Measurements from ENCODE around the gene TPGS1. TPM values are rescaled to one million over a fixed set of nuclear protein-coding genes. Genes with fewer than 3 reads are reported as not detected.

Gene TPGS1
- total and polyA plus RNA-seq, 2 donors (not counting 3 experiments of a cell fraction or from before 2014, with no cell fraction given): 20.9 to 24.7 TPM

DNA sequence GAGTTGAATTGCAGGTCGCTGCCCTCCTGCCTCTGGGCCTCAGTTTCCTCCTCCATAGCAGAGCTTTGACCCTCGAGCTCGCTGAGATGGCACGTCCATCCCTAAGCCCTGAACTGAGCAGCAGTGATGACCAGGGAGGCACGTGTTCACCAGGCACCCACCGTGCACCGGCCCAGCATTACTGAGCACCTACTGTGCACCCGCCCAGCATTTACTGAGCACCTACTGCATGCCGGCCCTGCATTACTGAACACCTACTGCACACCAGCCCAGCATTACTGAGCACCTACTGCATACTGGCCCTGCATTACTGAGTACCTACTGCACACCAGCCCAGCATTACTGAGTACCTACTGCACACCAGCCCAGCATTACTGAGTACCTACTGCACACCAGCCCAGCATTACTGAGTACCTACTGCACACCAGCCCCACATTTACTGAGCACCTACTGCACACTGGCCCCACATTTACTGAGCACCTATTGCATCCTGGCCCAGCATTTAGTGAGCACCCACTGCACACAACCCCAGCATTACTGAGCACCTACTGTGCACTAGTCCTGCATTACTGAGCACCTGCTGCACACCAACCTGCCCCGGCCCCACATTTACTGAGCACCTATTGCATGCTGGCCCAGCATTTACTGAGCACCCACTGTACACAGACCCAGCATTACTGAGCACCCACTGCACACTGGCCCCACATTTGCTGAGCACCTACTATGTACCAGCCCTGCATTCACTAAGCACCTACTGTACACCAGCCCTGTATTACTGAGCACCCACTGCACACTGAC lies 6.3 kb downstream of the TPGS1 start:
- Histone ChIP-seq H3K9ac (replicated peaks; ENCODE audit: extremely low read depth, insufficient read depth, low read length) (no peak overlapping the region), H3K4me1 (ENCODE audit: control insufficient read depth, extremely low read depth, insufficient read depth, low read length) (peaks cover 9% of the 10 kb centered on the region), H3K36me3 (ENCODE audit: control insufficient read depth in 2 of 2, extremely low read depth in 1 of 2, insufficient read depth in 2 of 2, low read length in 2 of 2) (no peaks in the 10 kb centered on the region), H3K9me1 (replicated peaks; ENCODE audit: control insufficient read depth, extremely low read depth, insufficient read depth, low read length) (no peaks in the 10 kb centered on the region), H3K27me3 (ENCODE audit: control insufficient read depth in 2 of 2, insufficient read depth in 2 of 2, low read length in 2 of 2) (no peaks in the 10 kb centered on the region), H3K4me3 (replicated peaks in 1 of 3; ENCODE audit: insufficient read depth in 1 of 3, low read depth in 1 of 3, low read length in 3 of 3) (no peak overlapping the region), H4K20me1 (replicated peaks; ENCODE audit: control insufficient read depth, extremely low read depth, insufficient read depth, low read length) (no peaks in the 10 kb centered on the region), H3K4me2 (ENCODE audit: insufficient read depth, low read length) (no peak overlapping the region), H3K79me2 (ENCODE audit: control insufficient read depth, insufficient read depth, low read length) (peaks cover 1% of the 10 kb centered on the region), H3K27ac (ENCODE audit: insufficient read depth, low read depth, low read length) (no peak overlapping the region), H3K9me3 (replicated peaks; ENCODE audit: control insufficient read depth, insufficient read depth, low read length) (no peaks in the 10 kb centered on the region), H2AFZ (ENCODE audit: low read depth, low read length) (no peak overlapping the region)
- dilution Hi-C loops (cut with MboI; ENCODE audit: extremely low pct_ligation_motif_present, low sequenced_read_pairs) (no loop called here), intact Hi-C loops (cut with micrococcal nuclease) (no loop called here)
- TF ChIP-seq GATA2 (IDR thresholded peaks at IDR 0.05; ENCODE audit: insufficient read depth, insufficient read length, low read depth, low read length): no peak
- TF ChIP-seq, protein P1, sequence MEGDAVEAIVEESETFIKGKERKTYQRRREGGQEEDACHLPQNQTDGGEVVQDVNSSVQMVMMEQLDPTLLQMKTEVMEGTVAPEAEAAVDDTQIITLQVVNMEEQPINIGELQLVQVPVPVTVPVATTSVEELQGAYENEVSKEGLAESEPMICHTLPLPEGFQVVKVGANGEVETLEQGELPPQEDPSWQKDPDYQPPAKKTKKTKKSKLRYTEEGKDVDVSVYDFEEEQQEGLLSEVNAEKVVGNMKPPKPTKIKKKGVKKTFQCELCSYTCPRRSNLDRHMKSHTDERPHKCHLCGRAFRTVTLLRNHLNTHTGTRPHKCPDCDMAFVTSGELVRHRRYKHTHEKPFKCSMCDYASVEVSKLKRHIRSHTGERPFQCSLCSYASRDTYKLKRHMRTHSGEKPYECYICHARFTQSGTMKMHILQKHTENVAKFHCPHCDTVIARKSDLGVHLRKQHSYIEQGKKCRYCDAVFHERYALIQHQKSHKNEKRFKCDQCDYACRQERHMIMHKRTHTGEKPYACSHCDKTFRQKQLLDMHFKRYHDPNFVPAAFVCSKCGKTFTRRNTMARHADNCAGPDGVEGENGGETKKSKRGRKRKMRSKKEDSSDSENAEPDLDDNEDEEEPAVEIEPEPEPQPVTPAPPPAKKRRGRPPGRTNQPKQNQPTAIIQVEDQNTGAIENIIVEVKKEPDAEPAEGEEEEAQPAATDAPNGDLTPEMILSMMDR (IDR thresholded peaks at IDR 0.05; ENCODE audit: extremely low read depth in 1 of 2, insufficient read depth in 1 of 2, low read depth in 1 of 2, low read length in 2 of 2): no peak
- TF ChIP-seq POLR2AphosphoS5 (IDR thresholded peaks at IDR 0.05; ENCODE audit: insufficient read depth, low read depth, low read length): no peak
- no peak for TF ChIP-seq POLR2A (IDR thresholded peaks at IDR 0.05; ENCODE audit: low read depth, low read length)
- TF ChIP-seq EZH2 (IDR thresholded peaks at IDR 0.05; ENCODE audit: borderline replicate concordance, low read depth, low read length, severe bottlenecking): no peak
- no peak for TF ChIP-seq MYC (IDR thresholded peaks at IDR 0.05; ENCODE audit: low read depth, low read length)
- TF ChIP-seq FOS (IDR thresholded peaks at IDR 0.05; ENCODE audit: borderline replicate concordance, insufficient read depth, low read length): no peak
- TF ChIP-seq JUN (IDR thresholded peaks at IDR 0.05; ENCODE audit: borderline replicate concordance, insufficient read depth, insufficient read length, low read depth): no peak
- TF ChIP-seq, protein P2, sequence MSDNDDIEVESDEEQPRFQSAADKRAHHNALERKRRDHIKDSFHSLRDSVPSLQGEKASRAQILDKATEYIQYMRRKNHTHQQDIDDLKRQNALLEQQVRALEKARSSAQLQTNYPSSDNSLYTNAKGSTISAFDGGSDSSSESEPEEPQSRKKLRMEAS (IDR thresholded peaks at IDR 0.05; ENCODE audit: insufficient read depth, insufficient read length): no peak
- ChIA-PET POLR2A (no interaction called here), CTCF (no interaction called here)
- FAIRE-seq (no peak), DNase-seq (ENCODE audit: low read depth, low spot score) (no peak)
- BruUV-seq (replicated peaks): no TSS peak

All from endothelial cell of umbilical vein (primary cell).